ENCODE data around the gene SLC38A6. TPM values are rescaled to one million over a fixed set of nuclear protein-coding genes. Genes with fewer than 3 reads are reported as not detected.

Gene SLC38A6
- total RNA-seq, 2 experiments from 2014 or later = 9.4 to 10.0 TPM

- Mint-ChIP-seq H3K4me3 (no peak overlapping the region), H3K36me3 (ENCODE audit: low read depth) (peaks cover 57% of the 10 kb centered on the region), H3K27me3 (no peaks in the 10 kb centered on the region), H3K4me1 (ENCODE audit: low read depth) (no peaks in the 10 kb centered on the region), H3K27ac (no peak overlapping the region), H3K9me3 (peaks cover 15% of the 10 kb centered on the region)
- Histone ChIP-seq H3K27me3 (ENCODE audit: control insufficient read depth in 1 of 2, insufficient read depth in 2 of 2, low read length in 2 of 2) (no peaks in the 10 kb centered on the region), H3K36me3 (ENCODE audit: insufficient read depth, low read length) (no peaks in the 10 kb centered on the region), H3K27ac (ENCODE audit: low read depth in 1 of 2, low read length in 2 of 2) (no peak overlapping the region), H3K9me3 (ENCODE audit: control insufficient read depth in 1 of 2, insufficient read depth in 1 of 2, low read length in 2 of 2) (no peaks in the 10 kb centered on the region), H3K4me1 (ENCODE audit: insufficient read depth, low read length) (no peaks in the 10 kb centered on the region), H3K4me3 (ENCODE audit: low read length) (no peak overlapping the region)
- POLR2A ChIA-PET = no interaction called here
- DNase-seq (no peak), ATAC-seq (ENCODE audit: poor library complexity) (no peak)
- intact Hi-C loops (cut with DNase I, micrococcal nuclease) = no loop called here
- CTCF ChIA-PET = no interaction called here
- TF ChIP-seq, protein P1, sequence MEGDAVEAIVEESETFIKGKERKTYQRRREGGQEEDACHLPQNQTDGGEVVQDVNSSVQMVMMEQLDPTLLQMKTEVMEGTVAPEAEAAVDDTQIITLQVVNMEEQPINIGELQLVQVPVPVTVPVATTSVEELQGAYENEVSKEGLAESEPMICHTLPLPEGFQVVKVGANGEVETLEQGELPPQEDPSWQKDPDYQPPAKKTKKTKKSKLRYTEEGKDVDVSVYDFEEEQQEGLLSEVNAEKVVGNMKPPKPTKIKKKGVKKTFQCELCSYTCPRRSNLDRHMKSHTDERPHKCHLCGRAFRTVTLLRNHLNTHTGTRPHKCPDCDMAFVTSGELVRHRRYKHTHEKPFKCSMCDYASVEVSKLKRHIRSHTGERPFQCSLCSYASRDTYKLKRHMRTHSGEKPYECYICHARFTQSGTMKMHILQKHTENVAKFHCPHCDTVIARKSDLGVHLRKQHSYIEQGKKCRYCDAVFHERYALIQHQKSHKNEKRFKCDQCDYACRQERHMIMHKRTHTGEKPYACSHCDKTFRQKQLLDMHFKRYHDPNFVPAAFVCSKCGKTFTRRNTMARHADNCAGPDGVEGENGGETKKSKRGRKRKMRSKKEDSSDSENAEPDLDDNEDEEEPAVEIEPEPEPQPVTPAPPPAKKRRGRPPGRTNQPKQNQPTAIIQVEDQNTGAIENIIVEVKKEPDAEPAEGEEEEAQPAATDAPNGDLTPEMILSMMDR (IDR thresholded peaks at IDR 0.05) = no peak
Measured at GRCh38 chr14:61051621-61052020, 70.6 kb downstream of the SLC38A6 start.

DNA sequence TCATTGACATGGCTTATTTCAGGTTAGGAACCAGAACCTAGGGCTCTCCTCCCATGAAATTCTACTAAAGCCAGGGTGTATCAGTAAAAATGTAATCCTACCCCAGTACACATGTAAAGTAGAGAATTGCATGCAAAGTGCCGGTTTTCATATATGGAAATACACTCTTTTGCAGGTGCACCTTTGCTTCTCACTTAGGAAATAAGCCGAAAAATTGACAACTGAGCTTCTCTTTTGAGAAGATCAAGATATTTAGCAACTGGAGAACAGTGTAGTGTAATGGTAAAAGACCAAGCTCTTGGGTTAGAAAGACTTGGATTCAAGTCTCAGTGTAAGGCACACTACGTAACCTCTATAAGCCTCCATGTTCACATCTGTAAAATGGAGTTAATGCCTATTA, 82.4 kb downstream of the SLC38A6 start:
- Histone ChIP-seq H3K4me3 (ENCODE audit: low read length) (no peak overlapping the region), H3K9me3 (ENCODE audit: control insufficient read depth in 1 of 2, insufficient read depth in 1 of 2, low read length in 2 of 2) (no peaks in the 10 kb centered on the region), H3K36me3 (ENCODE audit: insufficient read depth, low read length) (no peaks in the 10 kb centered on the region), H3K27me3 (ENCODE audit: control insufficient read depth in 1 of 2, insufficient read depth in 2 of 2, low read length in 2 of 2) (no peaks in the 10 kb centered on the region), H3K4me1 (ENCODE audit: insufficient read depth, low read length) (no peaks in the 10 kb centered on the region), H3K27ac (ENCODE audit: low read depth in 1 of 2, low read length in 2 of 2) (no peak overlapping the region)
- Mint-ChIP-seq H3K4me1 (ENCODE audit: low read depth) (no peaks in the 10 kb centered on the region), H3K4me3 (no peak overlapping the region), H3K36me3 (ENCODE audit: low read depth) (peaks cover 41% of the 10 kb centered on the region), H3K27me3 (no peaks in the 10 kb centered on the region), H3K9me3 (no peaks in the 10 kb centered on the region), H3K27ac (no peak overlapping the region)
- intact Hi-C loops (cut with DNase I, micrococcal nuclease) = no loop called here
- ChIA-PET CTCF (interaction anchor here (0.6 kb wide), 1 partner anchor 156 kb away, joined by 3 read pairs; no protein-coding TSS in a partner anchor), POLR2A (no interaction called here)
- TF ChIP-seq, protein P1 (IDR thresholded peaks at IDR 0.05) = no peak
- ATAC-seq (ENCODE audit: poor library complexity) = no peak
- DNase-seq = no peak

DNA sequence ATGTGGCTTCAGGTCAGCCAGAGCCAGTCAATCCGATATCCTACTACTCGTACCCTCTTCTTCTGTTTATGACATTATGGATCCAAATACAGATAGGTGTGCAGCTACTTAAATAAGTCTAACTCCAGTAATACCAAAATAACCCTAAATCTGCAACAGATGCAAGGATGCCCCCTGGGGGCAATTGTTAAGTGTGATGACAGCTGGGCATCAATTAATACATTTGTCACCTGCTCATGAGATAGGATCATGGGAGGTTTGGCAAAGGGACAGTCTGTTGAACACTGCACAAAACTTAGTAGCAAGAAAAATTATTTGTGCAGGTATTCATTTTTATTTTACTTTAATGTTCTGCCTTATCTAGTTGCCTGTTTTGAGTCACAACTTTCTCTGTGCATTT, 83.2 kb downstream of the SLC38A6 start:
- Mint-ChIP-seq H3K27ac (no peak overlapping the region), H3K36me3 (ENCODE audit: low read depth) (peaks cover 46% of the 10 kb centered on the region), H3K4me3 (no peak overlapping the region), H3K4me1 (ENCODE audit: low read depth) (no peaks in the 10 kb centered on the region), H3K9me3 (no peaks in the 10 kb centered on the region), H3K27me3 (no peaks in the 10 kb centered on the region)
- ChIA-PET POLR2A (no interaction called here), CTCF (no interaction called here)
- no peak overlapping the region for H3K4me3 ChIP-seq (ENCODE audit: low read length)
- no peaks in the 10 kb centered on the region for H3K9me3 ChIP-seq (ENCODE audit: control insufficient read depth in 1 of 2, insufficient read depth in 1 of 2, low read length in 2 of 2)
- TF ChIP-seq, protein P1 (IDR thresholded peaks at IDR 0.05) = no peak
- no peak for DNase-seq
- ATAC-seq (ENCODE audit: poor library complexity) = no peak
- no peaks in the 10 kb centered on the region for H3K4me1 ChIP-seq (ENCODE audit: insufficient read depth, low read length)
- intact Hi-C loops (cut with DNase I, micrococcal nuclease) = no loop called here
- H3K27me3 ChIP-seq (ENCODE audit: control insufficient read depth in 1 of 2, insufficient read depth in 2 of 2, low read length in 2 of 2) = no peaks in the 10 kb centered on the region
- no peak overlapping the region for H3K27ac ChIP-seq (ENCODE audit: low read depth in 1 of 2, low read length in 2 of 2)
- H3K36me3 ChIP-seq (ENCODE audit: insufficient read depth, low read length) = no peaks in the 10 kb centered on the region
